DOHH2 (cell line): Measurements from ENCODE around the gene COBLL1.

Source experiments
- EZH2phosphoT487 ChIP-seq: fragments of 200-600 bp; sonication (generic); IDR thresholded peaks from 2 replicates; pipeline ENCODE4 v1.6.1; 2017; ENCODE audit warnings: borderline replicate concordance, mild to moderate bottlenecking, antibody characterized with exemption, low read length, moderate library complexity, mixed read lengths
- TF ChIP-seq, protein P1 (sequence below): fragments of 200-600 bp; sonication (generic); IDR thresholded peaks from one replicate; pipeline ENCODE4 v1.5.1; 2014; ENCODE audit warnings: antibody characterized with exemption, mild to moderate bottlenecking, low read depth, low read length; ENCODE audit not compliant: poor library complexity, severe bottlenecking

DNA sequence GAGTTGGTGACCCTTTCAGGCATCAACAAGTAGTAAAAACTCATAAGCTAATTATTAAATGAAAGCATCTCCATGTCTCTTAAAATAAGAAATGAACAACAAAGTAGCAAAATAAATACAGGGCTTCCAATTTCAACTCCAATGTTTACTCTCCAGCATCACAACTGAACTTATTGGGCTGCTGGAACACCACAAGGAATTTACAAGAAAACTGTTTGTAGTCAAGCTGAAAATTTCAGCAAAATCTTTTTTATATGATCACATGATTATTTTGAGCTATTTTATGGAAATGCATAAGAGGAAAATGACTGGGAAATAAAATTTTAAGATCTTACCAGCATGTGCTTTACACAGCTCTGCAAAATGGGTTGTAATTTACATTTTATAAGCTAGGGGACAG, 28.1 kb downstream of the COBLL1 start:
- TF ChIP-seq, protein P1, sequence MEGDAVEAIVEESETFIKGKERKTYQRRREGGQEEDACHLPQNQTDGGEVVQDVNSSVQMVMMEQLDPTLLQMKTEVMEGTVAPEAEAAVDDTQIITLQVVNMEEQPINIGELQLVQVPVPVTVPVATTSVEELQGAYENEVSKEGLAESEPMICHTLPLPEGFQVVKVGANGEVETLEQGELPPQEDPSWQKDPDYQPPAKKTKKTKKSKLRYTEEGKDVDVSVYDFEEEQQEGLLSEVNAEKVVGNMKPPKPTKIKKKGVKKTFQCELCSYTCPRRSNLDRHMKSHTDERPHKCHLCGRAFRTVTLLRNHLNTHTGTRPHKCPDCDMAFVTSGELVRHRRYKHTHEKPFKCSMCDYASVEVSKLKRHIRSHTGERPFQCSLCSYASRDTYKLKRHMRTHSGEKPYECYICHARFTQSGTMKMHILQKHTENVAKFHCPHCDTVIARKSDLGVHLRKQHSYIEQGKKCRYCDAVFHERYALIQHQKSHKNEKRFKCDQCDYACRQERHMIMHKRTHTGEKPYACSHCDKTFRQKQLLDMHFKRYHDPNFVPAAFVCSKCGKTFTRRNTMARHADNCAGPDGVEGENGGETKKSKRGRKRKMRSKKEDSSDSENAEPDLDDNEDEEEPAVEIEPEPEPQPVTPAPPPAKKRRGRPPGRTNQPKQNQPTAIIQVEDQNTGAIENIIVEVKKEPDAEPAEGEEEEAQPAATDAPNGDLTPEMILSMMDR: no peak
- no peak for TF ChIP-seq EZH2phosphoT487
